OCI-LY3 (cell line): ENCODE results near the gene CDCA3.

Experiments
- EZH2phosphoT487 ChIP-seq: fragments of 200-600 bp; shearing (Covaris generic); IDR thresholded peaks from 2 replicates; pipeline ENCODE4 v1.6.1; 2018; ENCODE audit warnings: antibody characterized with exemption, mixed run types, low read depth
- TF ChIP-seq, protein P1 (sequence below): fragments of 200-600, 300-600 bp; sonication (generic); IDR thresholded peaks from 2 replicates; pipeline ENCODE4 v1.5.1; 2014; ENCODE audit warnings: antibody characterized with exemption, low read length, low read depth

GRCh38 chr12:6817098-6817497 is 34.0 kb downstream of the CDCA3 start:
- TF ChIP-seq, protein P1, sequence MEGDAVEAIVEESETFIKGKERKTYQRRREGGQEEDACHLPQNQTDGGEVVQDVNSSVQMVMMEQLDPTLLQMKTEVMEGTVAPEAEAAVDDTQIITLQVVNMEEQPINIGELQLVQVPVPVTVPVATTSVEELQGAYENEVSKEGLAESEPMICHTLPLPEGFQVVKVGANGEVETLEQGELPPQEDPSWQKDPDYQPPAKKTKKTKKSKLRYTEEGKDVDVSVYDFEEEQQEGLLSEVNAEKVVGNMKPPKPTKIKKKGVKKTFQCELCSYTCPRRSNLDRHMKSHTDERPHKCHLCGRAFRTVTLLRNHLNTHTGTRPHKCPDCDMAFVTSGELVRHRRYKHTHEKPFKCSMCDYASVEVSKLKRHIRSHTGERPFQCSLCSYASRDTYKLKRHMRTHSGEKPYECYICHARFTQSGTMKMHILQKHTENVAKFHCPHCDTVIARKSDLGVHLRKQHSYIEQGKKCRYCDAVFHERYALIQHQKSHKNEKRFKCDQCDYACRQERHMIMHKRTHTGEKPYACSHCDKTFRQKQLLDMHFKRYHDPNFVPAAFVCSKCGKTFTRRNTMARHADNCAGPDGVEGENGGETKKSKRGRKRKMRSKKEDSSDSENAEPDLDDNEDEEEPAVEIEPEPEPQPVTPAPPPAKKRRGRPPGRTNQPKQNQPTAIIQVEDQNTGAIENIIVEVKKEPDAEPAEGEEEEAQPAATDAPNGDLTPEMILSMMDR: no peak
- no peak for TF ChIP-seq EZH2phosphoT487
